Sigmoid colon (tissue), 4 donors: ENCODE measurements around the gene MRPL28.

ENCODE experiments used
- CTCF ChIP-seq, 4 experiments: fragments of 450-650 bp in 3 of 4; fragments of 200-600 bp in 1 of 4; IDR thresholded peaks; one replicate each; pipeline ENCODE4 v1.5.1; 2016 to 2019; ENCODE audit warnings: antibody characterized with exemption in 4 of 4, mild to moderate bottlenecking in 3 of 4, moderate library complexity in 2 of 4
- EP300 ChIP-seq, 4 donors: sonication (generic); formaldehyde crosslinking; IDR thresholded peaks; one replicate each; pipeline ENCODE4 v1.6.1; 2017; ENCODE audit warnings: antibody characterized with exemption in 4 of 4
- POLR2A ChIP-seq, 2 donors: fragments of 450-650 bp; IDR thresholded peaks; one replicate each; pipeline ENCODE4 v1.6.1; 2016; ENCODE audit warnings: antibody characterized with exemption in 2 of 2, mild to moderate bottlenecking in 2 of 2, moderate library complexity in 2 of 2
- POLR2AphosphoS5 ChIP-seq, 4 donors: sonication (generic); formaldehyde crosslinking; IDR thresholded peaks; one replicate each; pipeline ENCODE4 v1.6.1; 2017; ENCODE audit warnings: antibody characterized with exemption in 4 of 4

GRCh38 chr16:363766-364490 lies 6.4 kb downstream of the MRPL28 start:
- TF ChIP-seq EP300 (IDR thresholded peaks at IDR 0.05) (no peak), CTCF (IDR thresholded peaks at IDR 0.05) (no peak), POLR2AphosphoS5 (IDR thresholded peaks at IDR 0.05) (no peak), POLR2A (IDR thresholded peaks at IDR 0.05) (no peak)
